ENCODE measurements around the gene GCNA. TPM values are rescaled to one million over a fixed set of nuclear protein-coding genes. Genes with fewer than 3 reads are reported as not detected.

Gene GCNA
- polyA plus RNA-seq, 1 donor (not counting 4 experiments of a cell fraction or from before 2014, with no cell fraction given), result 1.2 TPM

GRCh38 chrX:71622576-71623450 is 44.6 kb downstream of the GCNA start:
- H3K27me3 ChIP-seq (ENCODE audit: control insufficient read depth, extremely low read depth, insufficient read depth, low read length), result no peaks in the 10 kb centered on the region
- FAIRE-seq (no peak), DNase-seq (ENCODE audit: low read depth, low spot score) (no peak)
- peaks cover 12% of the 10 kb centered on the region for H3K4me1 ChIP-seq (ENCODE audit: control insufficient read depth, extremely low read depth, insufficient read depth, low read length)
- no peak overlapping the region for H3K27ac ChIP-seq (ENCODE audit: control insufficient read depth, insufficient read depth, low read length)
- no peaks in the 10 kb centered on the region for H4K20me1 ChIP-seq (ENCODE audit: control insufficient read depth, extremely low read depth, insufficient read depth, low read length)
- H2AFZ ChIP-seq (ENCODE audit: control insufficient read depth, low read length), result peak overlapping the region; percentile 15
- no peaks in the 10 kb centered on the region for H3K36me3 ChIP-seq (ENCODE audit: control insufficient read depth in 2 of 2, extremely low read depth in 1 of 2, insufficient read depth in 2 of 2, low read length in 2 of 2)
- H3K9ac ChIP-seq (ENCODE audit: control insufficient read depth, extremely low read depth, insufficient read depth, low read length), result peak overlapping the region; percentile 28
- H3K79me2 ChIP-seq (ENCODE audit: control insufficient read depth, insufficient read depth, low read length), result no peaks in the 10 kb centered on the region
- H3K9me1 ChIP-seq (ENCODE audit: control insufficient read depth, extremely low read depth, insufficient read depth, low read length), result no peaks in the 10 kb centered on the region
- dilution Hi-C loops (cut with MboI; ENCODE audit: extremely low pct_ligation_motif_present, low sequenced_read_pairs), result no loop called here
- H3K4me3 ChIP-seq (ENCODE audit: control insufficient read depth in 2 of 3, extremely low read depth in 1 of 3, insufficient read depth in 2 of 3, low read depth in 1 of 3, low read length in 3 of 3), result no peak overlapping the region
- TF ChIP-seq EZH2 (IDR thresholded peaks at IDR 0.05; ENCODE audit: low read length) (no peak), CTCF (optimal IDR thresholded peaks at IDR 0.05 in 1 of 3, IDR thresholded peaks at IDR 0.05 in 1 of 3, conservative IDR thresholded peaks at IDR 0.05 in 1 of 3; ENCODE audit: extremely low read depth in 1 of 3, insufficient read depth in 2 of 3, low read length in 3 of 3) (peak; percentile 5 to 54 (median 18))
- H3K4me2 ChIP-seq (ENCODE audit: control insufficient read depth, extremely low read depth, insufficient read depth, low read depth, low read length), result peak overlapping the region; percentile 5
- no peaks in the 10 kb centered on the region for H3K9me3 ChIP-seq (ENCODE audit: control insufficient read depth, low read depth, low read length)

- no peak overlapping the region for H3K4me2 ChIP-seq (ENCODE audit: control insufficient read depth, extremely low read depth, insufficient read depth, low read depth, low read length)
- H3K27me3 ChIP-seq (ENCODE audit: control insufficient read depth, extremely low read depth, insufficient read depth, low read length), result no peaks in the 10 kb centered on the region
- TF ChIP-seq EZH2 (IDR thresholded peaks at IDR 0.05; ENCODE audit: low read length) (no peak), CTCF (optimal IDR thresholded peaks at IDR 0.05 in 1 of 3, IDR thresholded peaks at IDR 0.05 in 1 of 3, conservative IDR thresholded peaks at IDR 0.05 in 1 of 3; ENCODE audit: extremely low read depth in 1 of 3, insufficient read depth in 2 of 3, low read length in 3 of 3) (no peak)
- no peak overlapping the region for H3K9ac ChIP-seq (ENCODE audit: control insufficient read depth, extremely low read depth, insufficient read depth, low read length)
- H3K79me2 ChIP-seq (ENCODE audit: control insufficient read depth, insufficient read depth, low read length), result no peaks in the 10 kb centered on the region
- dilution Hi-C loops (cut with MboI; ENCODE audit: extremely low pct_ligation_motif_present, low sequenced_read_pairs), result no loop called here
- no peaks in the 10 kb centered on the region for H3K9me3 ChIP-seq (ENCODE audit: control insufficient read depth, low read depth, low read length)
- no peaks in the 10 kb centered on the region for H3K9me1 ChIP-seq (ENCODE audit: control insufficient read depth, extremely low read depth, insufficient read depth, low read length)
- no peak overlapping the region for H3K27ac ChIP-seq (ENCODE audit: control insufficient read depth, insufficient read depth, low read length)
- FAIRE-seq, result no peak
- H3K4me1 ChIP-seq (ENCODE audit: control insufficient read depth, extremely low read depth, insufficient read depth, low read length), result peaks cover 12% of the 10 kb centered on the region
- no peak overlapping the region for H3K4me3 ChIP-seq (ENCODE audit: control insufficient read depth in 2 of 3, extremely low read depth in 1 of 3, insufficient read depth in 2 of 3, low read depth in 1 of 3, low read length in 3 of 3)
- no peak for DNase-seq (ENCODE audit: low read depth, low spot score)
- H2AFZ ChIP-seq (ENCODE audit: control insufficient read depth, low read length), result no peak overlapping the region
- H3K36me3 ChIP-seq (ENCODE audit: control insufficient read depth in 2 of 2, extremely low read depth in 1 of 2, insufficient read depth in 2 of 2, low read length in 2 of 2), result no peaks in the 10 kb centered on the region
- no peaks in the 10 kb centered on the region for H4K20me1 ChIP-seq (ENCODE audit: control insufficient read depth, extremely low read depth, insufficient read depth, low read length)
These were observed 45.5 kb downstream of the GCNA start for GRCh38 chrX:71623714-71624113.

Measured in keratinocyte (primary cell).